Fibroblast of pulmonary artery (primary cell): ENCODE results near the gene ZRSR2.

Experiments
- DNase-seq: peaks from one replicate; pipeline ENCODE4 v3.0.0-alpha.2; 2010; ENCODE audit warnings: low read depth
- H3K4me3 ChIP-seq: replicated peaks from 2 replicates; pipeline ENCODE4 v1.5.1; 2011; ENCODE audit warnings: low read depth, mild to moderate bottlenecking, control low read depth, low read length, moderate library complexity
- TF ChIP-seq, protein P1 (sequence below): IDR thresholded peaks from 2 replicates; pipeline ENCODE4 v1.5.1; 2011; ENCODE audit warnings: mild to moderate bottlenecking, control low read depth, low read length, inconsistent platforms; ENCODE audit errors: missing control alignments

ZRSR2 gene

GRCh38 chrX:15849555-15849954 lies 59.3 kb downstream of the ZRSR2 start:
- TF ChIP-seq, protein P1, sequence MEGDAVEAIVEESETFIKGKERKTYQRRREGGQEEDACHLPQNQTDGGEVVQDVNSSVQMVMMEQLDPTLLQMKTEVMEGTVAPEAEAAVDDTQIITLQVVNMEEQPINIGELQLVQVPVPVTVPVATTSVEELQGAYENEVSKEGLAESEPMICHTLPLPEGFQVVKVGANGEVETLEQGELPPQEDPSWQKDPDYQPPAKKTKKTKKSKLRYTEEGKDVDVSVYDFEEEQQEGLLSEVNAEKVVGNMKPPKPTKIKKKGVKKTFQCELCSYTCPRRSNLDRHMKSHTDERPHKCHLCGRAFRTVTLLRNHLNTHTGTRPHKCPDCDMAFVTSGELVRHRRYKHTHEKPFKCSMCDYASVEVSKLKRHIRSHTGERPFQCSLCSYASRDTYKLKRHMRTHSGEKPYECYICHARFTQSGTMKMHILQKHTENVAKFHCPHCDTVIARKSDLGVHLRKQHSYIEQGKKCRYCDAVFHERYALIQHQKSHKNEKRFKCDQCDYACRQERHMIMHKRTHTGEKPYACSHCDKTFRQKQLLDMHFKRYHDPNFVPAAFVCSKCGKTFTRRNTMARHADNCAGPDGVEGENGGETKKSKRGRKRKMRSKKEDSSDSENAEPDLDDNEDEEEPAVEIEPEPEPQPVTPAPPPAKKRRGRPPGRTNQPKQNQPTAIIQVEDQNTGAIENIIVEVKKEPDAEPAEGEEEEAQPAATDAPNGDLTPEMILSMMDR = peak; percentile 31
- no peak overlapping the region for H3K4me3 ChIP-seq
- peak; percentile 16 for DNase-seq

DNA sequence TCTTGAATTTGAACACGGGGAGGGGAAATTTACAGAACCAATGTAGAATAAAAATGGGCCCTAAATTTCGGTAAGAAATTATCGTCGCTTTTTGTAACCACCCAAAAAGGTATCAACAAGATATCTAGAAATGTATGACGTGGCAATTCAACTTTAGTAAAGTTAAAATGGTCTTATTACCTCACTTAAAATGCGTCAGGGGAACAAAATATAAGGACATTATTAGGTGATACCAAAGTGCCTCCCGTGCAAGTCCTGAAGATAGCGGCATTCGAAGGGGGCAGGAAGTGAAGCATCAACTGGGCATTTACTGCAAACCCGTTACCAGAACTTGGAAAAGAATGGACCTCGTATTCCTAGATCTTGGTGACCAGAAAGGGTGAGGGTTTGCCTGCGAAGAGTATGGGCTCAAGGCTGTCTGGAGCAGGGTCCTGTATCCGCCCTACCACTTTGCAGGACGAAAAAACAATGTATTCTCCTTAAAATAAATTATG lies 63.3 kb downstream of the ZRSR2 start:
- TF ChIP-seq, protein P1 = no peak
- no peak for DNase-seq
- peak overlapping the region; percentile 61 for H3K4me3 ChIP-seq

DNA sequence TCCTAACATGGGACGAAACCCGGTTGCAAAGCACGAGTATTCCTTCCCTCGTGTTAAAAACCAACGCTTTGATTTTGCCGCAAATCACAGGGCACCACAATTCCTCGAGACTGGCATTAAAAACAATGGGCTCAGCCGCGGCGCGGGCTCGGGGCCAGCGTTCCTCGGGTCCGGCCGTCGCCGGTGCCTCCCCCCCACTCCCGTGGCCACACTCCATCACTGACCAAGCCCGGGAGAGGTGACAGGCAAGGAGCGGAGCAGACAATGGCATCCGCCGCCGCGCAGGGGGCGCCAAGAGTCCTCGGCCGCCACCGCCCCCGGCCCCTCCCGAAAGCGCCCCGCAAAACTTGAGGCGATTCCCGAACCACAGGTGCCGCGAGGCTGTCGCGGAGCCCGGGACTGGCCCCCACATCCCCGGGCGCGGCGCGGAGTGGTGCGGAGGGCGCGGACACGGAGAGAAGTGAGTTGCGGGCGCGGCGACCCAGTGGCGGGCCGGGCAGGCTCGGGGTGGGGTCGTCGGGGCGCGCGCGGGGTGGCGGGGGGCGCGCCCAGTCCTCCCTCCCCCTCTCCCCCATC lies 63.9 kb downstream of the ZRSR2 start:
- no peak for DNase-seq
- TF ChIP-seq, protein P1 = no peak
- peak overlapping the region; percentile 61 for H3K4me3 ChIP-seq

DNA sequence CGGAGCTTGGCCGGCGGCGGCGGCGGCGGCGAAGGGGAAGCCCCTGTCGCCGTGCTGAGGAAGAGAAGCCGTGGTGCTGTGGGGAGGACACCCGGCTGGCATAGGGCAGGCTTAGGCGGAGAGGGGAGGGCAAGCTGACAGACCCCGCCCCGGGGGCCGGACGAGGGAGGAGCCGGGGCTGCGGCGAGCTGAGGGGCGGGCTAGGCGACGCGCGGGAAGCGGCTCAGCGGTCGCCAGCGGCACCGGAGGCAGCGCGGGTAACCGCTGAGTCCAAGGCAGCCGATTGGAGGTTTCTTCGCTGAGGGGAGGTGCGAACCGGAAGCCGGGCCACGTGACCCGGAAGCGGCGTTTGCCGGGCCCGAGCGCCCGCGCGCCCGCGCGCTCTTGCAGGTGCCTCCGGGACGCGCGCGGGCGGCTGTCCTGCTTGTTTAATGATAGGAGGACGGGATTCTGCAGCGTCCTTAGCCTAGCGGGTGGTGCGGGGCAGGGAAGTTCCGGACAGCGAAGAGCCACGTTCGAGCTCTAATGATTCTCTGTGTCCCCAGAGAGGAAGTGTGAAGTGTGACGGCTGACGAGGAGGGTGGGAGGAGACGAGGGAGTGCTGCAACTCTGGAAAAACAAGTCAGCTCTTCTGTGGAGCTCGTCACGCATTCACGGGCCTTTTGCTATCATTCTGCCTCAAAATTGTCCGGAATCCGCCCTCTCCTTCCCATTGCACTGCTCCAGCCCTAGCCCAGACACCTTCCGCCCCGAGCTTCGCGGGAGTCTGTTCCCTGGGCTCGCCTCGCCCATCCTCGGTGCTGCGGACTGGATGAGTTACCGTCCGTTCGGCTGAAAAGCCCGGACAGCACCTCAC lies 64.7 kb downstream of the ZRSR2 start, which contains the start of gene AP1S2:
AP1S2 (minus strand) TSS at position 102 of the 856 bp plus-strand sequence. CDS start 2,289 bp downstream, outside the sequence.
- TF ChIP-seq, protein P1 = no peak
- H3K4me3 ChIP-seq = peak within 1 kb of the TSS; percentile 61
- peak; percentile 91 for DNase-seq

DNA sequence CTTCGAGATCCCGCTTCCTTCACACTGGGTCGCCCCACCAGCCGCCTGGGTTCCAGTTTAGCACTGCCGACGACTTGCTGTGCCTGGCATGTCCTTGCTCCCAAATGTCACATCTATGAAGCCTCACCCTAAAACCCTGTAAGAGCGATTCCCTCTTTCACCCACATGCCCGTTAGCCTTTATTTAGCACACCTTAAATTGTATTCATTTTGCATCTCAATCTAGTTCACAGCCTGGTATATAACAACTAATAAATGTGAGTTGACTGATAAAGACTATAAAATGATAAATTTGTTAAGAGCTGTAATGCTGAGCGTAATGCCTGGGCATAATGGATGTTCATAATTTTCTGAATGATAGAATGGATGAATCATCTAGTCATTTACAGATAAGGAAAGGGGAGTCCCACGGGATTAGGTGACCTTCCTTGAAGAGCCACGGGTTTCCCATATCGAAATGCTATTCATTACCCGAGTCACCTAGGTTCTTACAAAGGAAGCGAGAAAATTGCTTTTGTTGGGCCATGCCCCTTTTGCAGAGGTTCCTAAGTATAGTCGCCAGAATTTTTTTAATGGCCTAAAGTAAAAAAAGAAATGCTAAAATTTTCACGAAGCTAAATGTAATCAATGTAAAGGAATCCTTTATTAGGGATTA lies 65.4 kb downstream of the ZRSR2 start:
- TF ChIP-seq, protein P1 = no peak
- no peak for DNase-seq
- H3K4me3 ChIP-seq = peak overlapping the region; percentile 61

DNA sequence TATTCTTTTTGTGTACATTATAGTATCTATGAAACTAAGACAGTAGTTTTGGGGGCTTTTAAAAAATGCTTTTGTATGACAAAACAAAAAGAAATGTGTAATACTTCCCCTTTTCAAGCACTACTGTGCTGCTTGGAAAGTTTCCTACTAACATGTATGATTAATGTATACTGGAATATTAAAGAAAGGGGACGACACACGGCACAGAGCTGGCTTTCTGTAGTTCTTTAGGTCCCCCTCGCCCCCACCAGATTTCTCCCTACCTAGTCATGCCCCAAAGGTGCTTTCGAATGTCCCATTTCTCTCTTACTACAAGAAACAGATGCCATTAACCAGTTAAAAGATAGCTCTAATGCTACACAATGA lies 65.9 kb downstream of the ZRSR2 start:
- H3K4me3 ChIP-seq = no peak overlapping the region
- TF ChIP-seq, protein P1 = no peak
- DNase-seq = no peak
